ENCODE measurements around the gene CDC42BPA. TPM values are rescaled to one million over a fixed set of nuclear protein-coding genes. Genes with fewer than 3 reads are reported as not detected.

Gene CDC42BPA
- total and polyA plus RNA-seq, 2 donors (not counting 3 experiments of a cell fraction or from before 2014, with no cell fraction given): 26.1 to 92.6 TPM

- CTCF ChIA-PET: interaction anchor here (1.1 to 1.4 kb wide), 2 partner anchors 13 to 18 kb away, joined by 3 read pairs; no protein-coding TSS in a partner anchor
- Histone ChIP-seq H4K20me1 (replicated peaks; ENCODE audit: control insufficient read depth, extremely low read depth, insufficient read depth, low read length) (peaks cover 19% of the 10 kb centered on the region), H2AFZ (ENCODE audit: low read depth, low read length) (no peak overlapping the region), H3K79me2 (ENCODE audit: control insufficient read depth, insufficient read depth, low read length) (peaks cover 98% of the 10 kb centered on the region), H3K4me3 (replicated peaks in 1 of 3; ENCODE audit: insufficient read depth in 1 of 3, low read depth in 1 of 3, low read length in 3 of 3) (no peak overlapping the region), H3K27ac (ENCODE audit: insufficient read depth, low read depth, low read length) (no peak overlapping the region), H3K27me3 (ENCODE audit: control insufficient read depth in 2 of 2, insufficient read depth in 2 of 2, low read length in 2 of 2) (no peaks in the 10 kb centered on the region), H3K4me2 (ENCODE audit: insufficient read depth, low read length) (no peak overlapping the region), H3K36me3 (ENCODE audit: control insufficient read depth in 2 of 2, extremely low read depth in 1 of 2, insufficient read depth in 2 of 2, low read length in 2 of 2) (no peaks in the 10 kb centered on the region), H3K9me1 (replicated peaks; ENCODE audit: control insufficient read depth, extremely low read depth, insufficient read depth, low read length) (peaks cover under 1% of the 10 kb centered on the region), H3K9me3 (replicated peaks; ENCODE audit: control insufficient read depth, insufficient read depth, low read length) (no peaks in the 10 kb centered on the region), H3K4me1 (ENCODE audit: control insufficient read depth, extremely low read depth, insufficient read depth, low read length) (peaks cover 8% of the 10 kb centered on the region), H3K9ac (replicated peaks; ENCODE audit: extremely low read depth, insufficient read depth, low read length) (no peak overlapping the region)
- DNase-seq (ENCODE audit: low read depth, low spot score) (no peak), FAIRE-seq (no peak)
- dilution Hi-C loops (cut with MboI; ENCODE audit: extremely low pct_ligation_motif_present, low sequenced_read_pairs): loop anchor here (25.0 kb wide), 1 partner anchor 131 kb away; no protein-coding TSS in a partner anchor
- intact Hi-C loops (cut with micrococcal nuclease): no loop called here
- POLR2A ChIA-PET: no interaction called here
- TF ChIP-seq, protein P1, sequence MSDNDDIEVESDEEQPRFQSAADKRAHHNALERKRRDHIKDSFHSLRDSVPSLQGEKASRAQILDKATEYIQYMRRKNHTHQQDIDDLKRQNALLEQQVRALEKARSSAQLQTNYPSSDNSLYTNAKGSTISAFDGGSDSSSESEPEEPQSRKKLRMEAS (IDR thresholded peaks at IDR 0.05; ENCODE audit: insufficient read depth, insufficient read length): no peak
- TF ChIP-seq JUN (IDR thresholded peaks at IDR 0.05; ENCODE audit: borderline replicate concordance, insufficient read depth, insufficient read length, low read depth) (no peak), EZH2 (IDR thresholded peaks at IDR 0.05; ENCODE audit: borderline replicate concordance, low read depth, low read length, severe bottlenecking) (no peak), MYC (IDR thresholded peaks at IDR 0.05; ENCODE audit: low read depth, low read length) (no peak), POLR2AphosphoS5 (IDR thresholded peaks at IDR 0.05; ENCODE audit: insufficient read depth, low read depth, low read length) (no peak), FOS (IDR thresholded peaks at IDR 0.05; ENCODE audit: borderline replicate concordance, insufficient read depth, low read length) (no peak), GATA2 (IDR thresholded peaks at IDR 0.05; ENCODE audit: insufficient read depth, insufficient read length, low read depth, low read length) (no peak), POLR2A (IDR thresholded peaks at IDR 0.05; ENCODE audit: low read depth, low read length) (no peak)
- TF ChIP-seq, protein P2, sequence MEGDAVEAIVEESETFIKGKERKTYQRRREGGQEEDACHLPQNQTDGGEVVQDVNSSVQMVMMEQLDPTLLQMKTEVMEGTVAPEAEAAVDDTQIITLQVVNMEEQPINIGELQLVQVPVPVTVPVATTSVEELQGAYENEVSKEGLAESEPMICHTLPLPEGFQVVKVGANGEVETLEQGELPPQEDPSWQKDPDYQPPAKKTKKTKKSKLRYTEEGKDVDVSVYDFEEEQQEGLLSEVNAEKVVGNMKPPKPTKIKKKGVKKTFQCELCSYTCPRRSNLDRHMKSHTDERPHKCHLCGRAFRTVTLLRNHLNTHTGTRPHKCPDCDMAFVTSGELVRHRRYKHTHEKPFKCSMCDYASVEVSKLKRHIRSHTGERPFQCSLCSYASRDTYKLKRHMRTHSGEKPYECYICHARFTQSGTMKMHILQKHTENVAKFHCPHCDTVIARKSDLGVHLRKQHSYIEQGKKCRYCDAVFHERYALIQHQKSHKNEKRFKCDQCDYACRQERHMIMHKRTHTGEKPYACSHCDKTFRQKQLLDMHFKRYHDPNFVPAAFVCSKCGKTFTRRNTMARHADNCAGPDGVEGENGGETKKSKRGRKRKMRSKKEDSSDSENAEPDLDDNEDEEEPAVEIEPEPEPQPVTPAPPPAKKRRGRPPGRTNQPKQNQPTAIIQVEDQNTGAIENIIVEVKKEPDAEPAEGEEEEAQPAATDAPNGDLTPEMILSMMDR (IDR thresholded peaks at IDR 0.05; ENCODE audit: extremely low read depth in 1 of 2, insufficient read depth in 1 of 2, low read depth in 1 of 2, low read length in 2 of 2): no peak
- BruUV-seq (replicated peaks): no TSS peak
Observed at GRCh38 chr1:227306689-227307088, 11.6 kb downstream of the CDC42BPA start.

All from endothelial cell of umbilical vein (primary cell).